ENCODE results near the gene FAM163A.
A peak's percentile ranks its signal among the peaks of the same experiment; 100 is the strongest.

FAM163A gene

DNA sequence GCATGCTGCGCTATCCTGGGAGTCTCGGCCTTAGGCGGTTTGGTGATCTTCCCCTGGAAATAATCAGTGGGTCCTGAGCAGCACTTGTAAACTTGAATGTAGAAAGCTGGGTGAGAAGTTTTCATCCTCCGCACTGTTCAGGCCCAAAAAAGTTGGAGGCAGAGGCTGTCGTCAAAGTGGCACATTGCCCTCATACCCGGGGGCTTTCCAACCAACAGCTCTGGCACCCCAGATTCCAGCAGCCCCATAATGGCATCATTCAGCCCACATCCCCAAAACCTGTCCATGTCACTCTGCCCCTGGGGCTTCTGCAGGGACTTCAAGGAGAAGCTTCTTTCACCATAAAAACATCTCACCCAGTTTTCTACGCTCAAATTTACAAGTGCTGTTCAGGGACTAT, 75.2 kb downstream of the FAM163A start:
- H3K9me3 ChIP-seq (ENCODE audit: insufficient read depth, low read depth, low read length), result no peaks in the 10 kb centered on the region
- no peaks in the 10 kb centered on the region for H4K20me1 ChIP-seq (ENCODE audit: insufficient read depth, low read length, poor library complexity, severe bottlenecking)
- H3K9ac ChIP-seq (ENCODE audit: low read depth, low read length, poor library complexity, severe bottlenecking), result no peak overlapping the region
- no peaks in the 10 kb centered on the region for H3K36me3 ChIP-seq (ENCODE audit: insufficient read depth, low read length)
- no peak overlapping the region for H3K4me2 ChIP-seq (ENCODE audit: low read depth, low read length, poor library complexity, severe bottlenecking)
- H3K4me3 ChIP-seq (ENCODE audit: low read length, poor library complexity, severe bottlenecking), result no peak overlapping the region
- no peaks in the 10 kb centered on the region for H3K9me2 ChIP-seq (replicated peaks; ENCODE audit: low read depth, low read length)
- H3K4me1 ChIP-seq (ENCODE audit: insufficient read depth, low read length, poor library complexity, severe bottlenecking), result peaks cover 12% of the 10 kb centered on the region
- no peak overlapping the region for H2AFZ ChIP-seq (ENCODE audit: low read length)
- no peaks in the 10 kb centered on the region for H3F3A ChIP-seq (ENCODE audit: low read depth)
- no peaks in the 10 kb centered on the region for H3K27me3 ChIP-seq (ENCODE audit: insufficient read depth, low read length, poor library complexity, severe bottlenecking)
- no peaks in the 10 kb centered on the region for H3K79me2 ChIP-seq (ENCODE audit: insufficient read depth, low read length)
- TF ChIP-seq CTCF (conservative IDR thresholded peaks at IDR 0.05; ENCODE audit: low read length), result no peak
- no peak for TF ChIP-seq EZH2phosphoT487 (IDR thresholded peaks at IDR 0.05; ENCODE audit: borderline replicate concordance)

DNA sequence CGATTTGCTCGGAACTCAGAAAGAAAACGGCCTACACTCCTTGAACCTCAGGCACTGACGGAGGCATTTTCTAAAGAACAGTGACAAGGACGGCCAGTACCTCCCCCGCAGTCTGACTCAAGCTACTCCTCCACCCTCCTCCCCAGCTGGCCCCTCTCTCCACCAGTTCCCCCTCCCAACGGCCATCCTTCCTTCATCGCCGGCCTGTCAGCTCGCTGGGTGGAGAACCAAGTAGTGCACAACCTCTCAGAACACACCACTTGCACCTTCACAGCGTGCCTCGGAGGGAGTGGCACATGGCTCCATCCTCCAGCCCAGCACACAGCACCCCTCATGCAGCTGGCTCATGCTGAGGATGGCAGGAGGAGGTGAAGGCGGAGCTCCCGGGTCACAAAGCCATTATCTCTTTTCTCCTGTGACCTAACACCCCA, 75.7 kb downstream of the FAM163A start:
- Histone ChIP-seq H2AFZ (ENCODE audit: low read length) (no peak overlapping the region), H3K27me3 (ENCODE audit: insufficient read depth, low read length, poor library complexity, severe bottlenecking) (no peaks in the 10 kb centered on the region), H3K4me2 (ENCODE audit: low read depth, low read length, poor library complexity, severe bottlenecking) (no peak overlapping the region), H3K9me2 (replicated peaks; ENCODE audit: low read depth, low read length) (no peaks in the 10 kb centered on the region), H3K36me3 (ENCODE audit: insufficient read depth, low read length) (no peaks in the 10 kb centered on the region), H3K79me2 (ENCODE audit: insufficient read depth, low read length) (no peaks in the 10 kb centered on the region), H3K4me1 (ENCODE audit: insufficient read depth, low read length, poor library complexity, severe bottlenecking) (peaks cover 12% of the 10 kb centered on the region), H3K9ac (ENCODE audit: low read depth, low read length, poor library complexity, severe bottlenecking) (no peak overlapping the region), H3F3A (ENCODE audit: low read depth) (no peaks in the 10 kb centered on the region), H3K4me3 (ENCODE audit: low read length, poor library complexity, severe bottlenecking) (no peak overlapping the region), H3K9me3 (ENCODE audit: insufficient read depth, low read depth, low read length) (no peaks in the 10 kb centered on the region), H4K20me1 (ENCODE audit: insufficient read depth, low read length, poor library complexity, severe bottlenecking) (no peaks in the 10 kb centered on the region)
- TF ChIP-seq EZH2phosphoT487 (IDR thresholded peaks at IDR 0.05; ENCODE audit: borderline replicate concordance) (no peak), CTCF (conservative IDR thresholded peaks at IDR 0.05; ENCODE audit: low read length) (no peak)

DNA sequence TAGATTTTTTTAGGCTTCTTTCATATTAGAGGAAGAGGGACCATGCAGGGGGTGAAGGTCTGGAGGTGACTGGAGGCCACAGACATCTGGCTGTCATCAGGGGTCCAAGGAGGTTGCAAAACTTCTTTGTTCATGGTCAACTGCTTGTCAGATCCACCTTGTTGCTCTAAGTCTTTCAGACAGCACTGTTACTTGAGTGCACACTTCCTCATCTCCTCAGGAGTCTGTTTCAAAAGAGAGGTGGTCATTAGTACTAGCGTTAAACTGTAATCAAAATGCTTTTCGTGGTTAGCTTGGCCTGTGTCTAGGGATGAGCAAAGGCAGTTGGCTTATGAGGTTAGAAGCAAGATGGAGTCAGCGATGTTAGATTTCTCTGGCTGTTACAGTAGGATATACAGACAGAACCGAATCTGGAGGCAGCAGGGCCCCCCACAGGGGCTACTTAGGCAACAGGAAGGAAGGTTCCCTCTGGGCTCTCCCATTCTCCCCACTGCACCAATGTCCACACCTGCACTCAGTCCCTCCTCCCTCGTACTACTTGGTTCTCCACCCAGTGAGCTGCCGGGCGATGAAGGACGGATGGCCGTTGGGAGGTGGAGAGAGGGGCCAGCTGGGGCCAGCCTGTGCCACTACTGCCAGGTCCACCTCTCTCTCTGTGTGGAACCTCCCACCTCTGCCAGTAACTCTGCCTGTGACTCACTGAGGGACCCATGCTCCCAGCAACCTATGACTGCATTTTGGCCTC, 77.3 kb downstream of the FAM163A start:
- H3K36me3 ChIP-seq (ENCODE audit: insufficient read depth, low read length), result no peaks in the 10 kb centered on the region
- no peaks in the 10 kb centered on the region for H4K20me1 ChIP-seq (ENCODE audit: insufficient read depth, low read length, poor library complexity, severe bottlenecking)
- no peak overlapping the region for H3K4me2 ChIP-seq (ENCODE audit: low read depth, low read length, poor library complexity, severe bottlenecking)
- H3K4me1 ChIP-seq (ENCODE audit: insufficient read depth, low read length, poor library complexity, severe bottlenecking), result peaks cover 6% of the 10 kb centered on the region
- H3K27me3 ChIP-seq (ENCODE audit: insufficient read depth, low read length, poor library complexity, severe bottlenecking), result no peaks in the 10 kb centered on the region
- TF ChIP-seq CTCF (conservative IDR thresholded peaks at IDR 0.05; ENCODE audit: low read length) (no peak), EZH2phosphoT487 (IDR thresholded peaks at IDR 0.05; ENCODE audit: borderline replicate concordance) (no peak)
- no peaks in the 10 kb centered on the region for H3K79me2 ChIP-seq (ENCODE audit: insufficient read depth, low read length)
- H2AFZ ChIP-seq (ENCODE audit: low read length), result 0 out of 2 replicates have a peak overlapping the region, but pooled peaks have one; percentile 1
- no peak overlapping the region for H3K9ac ChIP-seq (ENCODE audit: low read depth, low read length, poor library complexity, severe bottlenecking)
- H3K4me3 ChIP-seq (ENCODE audit: low read length, poor library complexity, severe bottlenecking), result no peak overlapping the region
- H3F3A ChIP-seq (ENCODE audit: low read depth), result no peaks in the 10 kb centered on the region
- H3K9me3 ChIP-seq (ENCODE audit: insufficient read depth, low read depth, low read length), result no peaks in the 10 kb centered on the region
- no peaks in the 10 kb centered on the region for H3K9me2 ChIP-seq (replicated peaks; ENCODE audit: low read depth, low read length)
